Measurements from ENCODE around the gene FXN.

The FXN gene

DNA sequence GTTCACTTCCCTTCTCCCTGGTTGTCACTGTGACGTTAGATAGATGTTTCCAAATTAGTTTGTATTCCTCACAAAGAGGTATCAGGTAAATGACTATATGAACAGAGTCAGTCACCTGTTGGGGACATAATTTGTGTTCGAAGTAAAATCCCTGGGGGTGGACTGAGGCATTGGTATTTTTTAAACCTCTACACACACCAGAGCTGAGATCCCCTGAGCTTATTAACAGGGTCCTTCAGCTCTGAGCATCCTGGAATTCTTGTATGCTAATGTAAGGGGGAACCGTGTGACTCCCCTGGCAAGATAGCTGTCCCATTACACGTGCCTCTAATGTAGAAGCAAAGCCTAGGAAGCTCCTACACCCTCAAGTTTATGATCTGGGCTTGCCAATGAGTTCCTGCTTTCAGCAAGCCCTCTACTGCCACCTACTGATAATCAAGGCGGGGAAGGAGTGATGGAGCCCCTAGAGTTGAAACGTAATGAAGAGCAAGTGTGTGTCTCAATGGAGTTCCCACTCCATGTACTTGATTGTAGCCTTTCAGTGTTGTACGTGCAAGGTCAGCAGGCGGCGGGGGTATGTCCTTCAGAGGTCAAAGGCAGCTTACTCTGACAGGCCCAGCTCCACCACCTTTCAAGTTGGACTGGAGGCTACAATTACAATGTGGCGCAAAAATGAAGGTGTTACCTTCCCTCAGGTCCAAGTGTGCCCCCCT lies 36.0 kb upstream of the FXN start:
- Histone ChIP-seq H3K9me3 (ENCODE audit: insufficient read depth, low read length) (no peaks in the 10 kb centered on the region), H3K27ac (ENCODE audit: low read length) (no peak overlapping the region), H3K4me1 (ENCODE audit: low read length) (peaks cover 7% of the 10 kb centered on the region; the same call in 1 of the 2 replicates), H4K20me1 (ENCODE audit: insufficient read depth, low read length) (no peaks in the 10 kb centered on the region), H2AFZ (ENCODE audit: low read depth, low read length) (peak overlapping the region; percentile 15; the same call in 1 of the 2 replicates), H3K36me3 (replicated peaks; ENCODE audit: low read depth, low read length) (no peaks in the 10 kb centered on the region), H3K4me2 (ENCODE audit: low read length) (no peak overlapping the region), H3K27me3 (ENCODE audit: low read depth, low read length) (peaks cover 35% of the 10 kb centered on the region), H3K9ac (ENCODE audit: low read length) (no peak overlapping the region), H3K79me2 (ENCODE audit: low read length) (no peaks in the 10 kb centered on the region), H3K4me3 (ENCODE audit: low read length) (no peak overlapping the region)
- TF ChIP-seq, protein P1, sequence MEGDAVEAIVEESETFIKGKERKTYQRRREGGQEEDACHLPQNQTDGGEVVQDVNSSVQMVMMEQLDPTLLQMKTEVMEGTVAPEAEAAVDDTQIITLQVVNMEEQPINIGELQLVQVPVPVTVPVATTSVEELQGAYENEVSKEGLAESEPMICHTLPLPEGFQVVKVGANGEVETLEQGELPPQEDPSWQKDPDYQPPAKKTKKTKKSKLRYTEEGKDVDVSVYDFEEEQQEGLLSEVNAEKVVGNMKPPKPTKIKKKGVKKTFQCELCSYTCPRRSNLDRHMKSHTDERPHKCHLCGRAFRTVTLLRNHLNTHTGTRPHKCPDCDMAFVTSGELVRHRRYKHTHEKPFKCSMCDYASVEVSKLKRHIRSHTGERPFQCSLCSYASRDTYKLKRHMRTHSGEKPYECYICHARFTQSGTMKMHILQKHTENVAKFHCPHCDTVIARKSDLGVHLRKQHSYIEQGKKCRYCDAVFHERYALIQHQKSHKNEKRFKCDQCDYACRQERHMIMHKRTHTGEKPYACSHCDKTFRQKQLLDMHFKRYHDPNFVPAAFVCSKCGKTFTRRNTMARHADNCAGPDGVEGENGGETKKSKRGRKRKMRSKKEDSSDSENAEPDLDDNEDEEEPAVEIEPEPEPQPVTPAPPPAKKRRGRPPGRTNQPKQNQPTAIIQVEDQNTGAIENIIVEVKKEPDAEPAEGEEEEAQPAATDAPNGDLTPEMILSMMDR (IDR thresholded peaks at IDR 0.05; ENCODE audit: low read depth, low read length) = peak; percentile 89
- TF ChIP-seq EZH2phosphoT487 (IDR thresholded peaks at IDR 0.05; ENCODE audit: low read depth) = no peak

DNA sequence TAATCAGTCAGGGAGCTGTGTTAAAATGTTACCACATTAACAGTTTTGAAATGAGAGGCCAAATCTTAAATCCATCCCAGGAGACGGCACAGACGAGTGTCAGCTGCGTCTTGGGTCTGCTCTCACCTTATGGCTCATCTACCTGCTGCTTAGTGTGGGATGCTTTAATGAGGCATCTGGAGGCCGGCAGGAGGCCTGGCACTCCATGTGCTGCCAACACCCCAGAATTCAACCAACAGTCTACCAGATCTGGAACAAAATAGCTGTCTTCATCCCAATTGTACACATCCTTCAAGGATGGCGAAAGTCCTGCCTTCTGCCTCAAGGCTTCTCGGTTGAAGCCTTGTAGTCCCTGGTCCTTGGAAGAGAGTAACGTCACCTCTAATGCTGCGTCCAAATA lies 33.6 kb upstream of the FXN start:
- Histone ChIP-seq H3K36me3 (replicated peaks; ENCODE audit: low read depth, low read length) (no peaks in the 10 kb centered on the region), H2AFZ (ENCODE audit: low read depth, low read length) (no peak overlapping the region), H3K79me2 (ENCODE audit: low read length) (no peaks in the 10 kb centered on the region), H3K27me3 (ENCODE audit: low read depth, low read length) (peaks cover 40% of the 10 kb centered on the region), H3K4me2 (ENCODE audit: low read length) (no peak overlapping the region), H4K20me1 (ENCODE audit: insufficient read depth, low read length) (no peaks in the 10 kb centered on the region), H3K4me3 (ENCODE audit: low read length) (no peak overlapping the region), H3K9ac (ENCODE audit: low read length) (no peak overlapping the region), H3K27ac (ENCODE audit: low read length) (no peak overlapping the region), H3K4me1 (ENCODE audit: low read length) (peaks cover 7% of the 10 kb centered on the region; the same call in 1 of the 2 replicates), H3K9me3 (ENCODE audit: insufficient read depth, low read length) (no peaks in the 10 kb centered on the region)
- TF ChIP-seq, protein P1 (IDR thresholded peaks at IDR 0.05; ENCODE audit: low read depth, low read length) = no peak
- no peak for TF ChIP-seq EZH2phosphoT487 (IDR thresholded peaks at IDR 0.05; ENCODE audit: low read depth)

DNA sequence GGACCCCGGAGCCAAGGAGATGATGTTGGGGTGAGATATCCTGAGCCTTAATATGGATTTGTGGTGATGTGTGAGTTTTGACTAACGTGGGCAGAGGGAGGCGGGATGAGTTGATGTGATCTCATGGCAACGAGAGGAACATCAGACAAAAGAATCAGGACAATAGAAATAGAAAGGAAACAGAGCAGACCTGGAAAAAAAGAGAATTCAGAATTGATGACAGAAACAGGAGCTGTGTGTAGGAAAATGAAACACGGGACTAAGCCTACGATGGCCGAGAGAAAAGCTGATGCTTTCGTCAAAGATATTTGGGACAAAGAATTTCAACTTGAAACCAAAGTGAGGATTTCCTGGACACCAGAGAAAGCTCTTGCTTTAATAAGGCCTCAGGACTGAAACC lies 32.5 kb upstream of the FXN start:
- Histone ChIP-seq H3K27ac (ENCODE audit: low read length) (no peak overlapping the region), H3K4me1 (ENCODE audit: low read length) (peaks cover 7% of the 10 kb centered on the region; the same call in 1 of the 2 replicates), H3K9me3 (ENCODE audit: insufficient read depth, low read length) (no peaks in the 10 kb centered on the region), H3K79me2 (ENCODE audit: low read length) (no peaks in the 10 kb centered on the region), H2AFZ (ENCODE audit: low read depth, low read length) (no peak overlapping the region), H3K4me3 (ENCODE audit: low read length) (no peak overlapping the region), H3K36me3 (replicated peaks; ENCODE audit: low read depth, low read length) (no peaks in the 10 kb centered on the region), H4K20me1 (ENCODE audit: insufficient read depth, low read length) (no peaks in the 10 kb centered on the region), H3K9ac (ENCODE audit: low read length) (no peak overlapping the region), H3K4me2 (ENCODE audit: low read length) (no peak overlapping the region), H3K27me3 (ENCODE audit: low read depth, low read length) (peaks cover 37% of the 10 kb centered on the region)
- no peak for TF ChIP-seq EZH2phosphoT487 (IDR thresholded peaks at IDR 0.05; ENCODE audit: low read depth)
- TF ChIP-seq, protein P1 (IDR thresholded peaks at IDR 0.05; ENCODE audit: low read depth, low read length) = no peak

DNA sequence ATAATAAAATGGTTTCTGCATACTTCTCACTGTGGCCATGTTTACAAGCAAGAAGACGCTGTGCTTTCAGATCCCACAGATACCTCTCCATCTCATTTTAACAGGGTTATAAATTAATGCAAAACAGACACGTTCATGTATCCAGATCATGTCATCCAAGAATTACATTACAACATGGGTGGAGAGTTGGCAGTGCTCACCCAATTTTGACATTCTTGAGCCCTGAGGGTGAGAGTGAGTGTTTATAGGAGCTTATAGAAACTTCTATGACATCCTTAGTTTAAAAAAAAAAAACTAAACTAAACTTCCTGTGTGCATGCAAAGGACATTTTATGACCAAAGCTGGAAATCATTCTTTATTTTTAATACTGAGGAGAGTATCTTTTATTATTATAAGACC lies 30.7 kb upstream of the FXN start:
- Histone ChIP-seq H3K4me3 (ENCODE audit: low read length) (no peak overlapping the region), H3K36me3 (replicated peaks; ENCODE audit: low read depth, low read length) (no peaks in the 10 kb centered on the region), H3K27ac (ENCODE audit: low read length) (no peak overlapping the region), H3K9ac (ENCODE audit: low read length) (no peak overlapping the region), H3K27me3 (ENCODE audit: low read depth, low read length) (peaks cover 42% of the 10 kb centered on the region), H3K79me2 (ENCODE audit: low read length) (no peaks in the 10 kb centered on the region), H3K9me3 (ENCODE audit: insufficient read depth, low read length) (no peaks in the 10 kb centered on the region), H3K4me1 (ENCODE audit: low read length) (peaks cover 7% of the 10 kb centered on the region; the same call in 1 of the 2 replicates), H3K4me2 (ENCODE audit: low read length) (no peak overlapping the region), H4K20me1 (ENCODE audit: insufficient read depth, low read length) (no peaks in the 10 kb centered on the region), H2AFZ (ENCODE audit: low read depth, low read length) (no peak overlapping the region)
- TF ChIP-seq, protein P1 (IDR thresholded peaks at IDR 0.05; ENCODE audit: low read depth, low read length) = no peak
- TF ChIP-seq EZH2phosphoT487 (IDR thresholded peaks at IDR 0.05; ENCODE audit: low read depth) = no peak
